GM19438 (cell line): Measurements from ENCODE around the gene UGT1A4.

Experiments used
- ATAC-seq: cut with Tn5 transposase; IDR thresholded peaks from one replicate; pipeline ENCODE4 v1.9.1; 2021; ENCODE audit warnings: low read depth; ENCODE audit not compliant: unreplicated experiment

UGT1A4 gene

GRCh38 chr2:233807966-233808935 lies 89.7 kb downstream of the UGT1A4 start:
- no peak for ATAC-seq

GRCh38 chr2:233810385-233810784 lies 91.8 kb downstream of the UGT1A4 start:
- no peak for ATAC-seq

- no peak for ATAC-seq
Measured at GRCh38 chr2:233811087-233811486, 92.6 kb downstream of the UGT1A4 start.

GRCh38 chr2:233811732-233812131 lies 93.2 kb downstream of the UGT1A4 start:
- no peak for ATAC-seq

- no peak for ATAC-seq
Measured at GRCh38 chr2:233813236-233814055, 94.9 kb downstream of the UGT1A4 start.

- ATAC-seq: no peak
Measured at GRCh38 chr2:233814056-233814835, 95.7 kb downstream of the UGT1A4 start.

GRCh38 chr2:233815861-233816260 lies 97.3 kb downstream of the UGT1A4 start:
- ATAC-seq: no peak

- no peak for ATAC-seq
Measured at GRCh38 chr2:233816334-233816733, 97.8 kb downstream of the UGT1A4 start.

- no peak for ATAC-seq
Measured at GRCh38 chr2:233816771-233817170, 98.2 kb downstream of the UGT1A4 start.

- ATAC-seq: no peak
Measured at GRCh38 chr2:233817361-233817911, 98.9 kb downstream of the UGT1A4 start.

GRCh38 chr2:233817995-233818638 lies 99.6 kb downstream of the UGT1A4 start:
- no peak for ATAC-seq

GRCh38 chr2:233818639-233819621 lies 100.4 kb downstream of the UGT1A4 start:
- ATAC-seq: no peak

GRCh38 chr2:233819884-233820773 lies 101.6 kb downstream of the UGT1A4 start:
- ATAC-seq: no peak

GRCh38 chr2:233820774-233821105 lies 102.2 kb downstream of the UGT1A4 start:
- ATAC-seq: no peak

- ATAC-seq: no peak
Measured at GRCh38 chr2:233821196-233821595, 102.7 kb downstream of the UGT1A4 start.

GRCh38 chr2:233821709-233822100 lies 103.2 kb downstream of the UGT1A4 start:
- ATAC-seq: no peak

GRCh38 chr2:233822101-233822771 lies 103.7 kb downstream of the UGT1A4 start:
- ATAC-seq: no peak
